ENCODE data around the gene ZBTB16. TPM values are rescaled to one million over a fixed set of nuclear protein-coding genes. Genes with fewer than 3 reads are reported as not detected.

Gene ZBTB16
- total and polyA plus RNA-seq, 2 of the 4 experiments (the other 2 are of a cell fraction) = not detected

GRCh38 chr11:114149689-114150407 is 90.3 kb downstream of the ZBTB16 start:
- no peak overlapping the region for H3K14ac ChIP-seq (replicated peaks; ENCODE audit: low read depth, low read length)
- ATAC-seq (ENCODE audit: low read depth) = no peak

More at GRCh38 chr11:114149689-114150407, 90.3 kb downstream of the ZBTB16 start:
- H3K4me3 ChIP-seq (ENCODE audit: insufficient read depth, low read depth, low read length) = no peak overlapping the region
- no peak overlapping the region for H3K23ac ChIP-seq (ENCODE audit: low read depth, low read length)
- intact Hi-C loops (cut with micrococcal nuclease) = no loop called here
- H2AK9ac ChIP-seq (replicated peaks; ENCODE audit: low read depth, low read length, poor library complexity) = no peak overlapping the region
- dilution Hi-C loops (cut with HindIII; ENCODE audit: low sequenced_read_pairs, unreplicated experiment) = no loop called here
- no peak for DNase-seq
- H2BK120ac ChIP-seq (ENCODE audit: low read depth, low read length) = no peak overlapping the region
- no peak overlapping the region for H3K9ac ChIP-seq (ENCODE audit: low read depth, low read length)
- no peak overlapping the region for H2BK20ac ChIP-seq (ENCODE audit: low read depth, low read length)
- H3K27ac ChIP-seq (ENCODE audit: insufficient read depth, low read length) = no peak overlapping the region
- no peak overlapping the region for H3K4me2 ChIP-seq (ENCODE audit: low read depth, low read length)
- no peak overlapping the region for H3K4ac ChIP-seq (ENCODE audit: low read depth, low read length)
- no peak overlapping the region for H3K18ac ChIP-seq (ENCODE audit: low read depth, low read length)
- H3K56ac ChIP-seq (ENCODE audit: extremely low read depth, insufficient read depth, low read length) = no peak overlapping the region
- H4K20me1 ChIP-seq (ENCODE audit: insufficient read depth, low read length) = no peaks in the 10 kb centered on the region
- H2BK5ac ChIP-seq (ENCODE audit: low read depth, low read length, poor library complexity, severe bottlenecking) = no peak overlapping the region
- H3K27me3 ChIP-seq (ENCODE audit: control insufficient read depth, insufficient read depth, low read length) = peaks cover 29% of the 10 kb centered on the region
- no peak overlapping the region for H2BK15ac ChIP-seq (ENCODE audit: low read depth, low read length)
- ChIA-PET POLR2A (ENCODE audit: unreplicated experiment) (interaction anchor here (0.6 kb wide), 1 partner anchor 754 kb away, joined by 3 read pairs; no protein-coding TSS in a partner anchor), CTCF (no interaction called here)
- H3K4me1 ChIP-seq (ENCODE audit: control insufficient read depth, insufficient read depth, low read length) = no peaks in the 10 kb centered on the region; the same call in 1 of the 2 replicates
- TF ChIP-seq RAD21 (IDR thresholded peaks at IDR 0.05; ENCODE audit: low read length) (no peak), CEBPB (IDR thresholded peaks at IDR 0.05; ENCODE audit: low read depth, low read length) (no peak), SMC3 (IDR thresholded peaks at IDR 0.05; ENCODE audit: low read depth, low read length) (no peak), RFX5 (IDR thresholded peaks at IDR 0.05; ENCODE audit: low read depth, low read length) (no peak), FOS (IDR thresholded peaks at IDR 0.05; ENCODE audit: low read depth, low read length) (no peak), RCOR1 (IDR thresholded peaks at IDR 0.05; ENCODE audit: insufficient replicate concordance, low read length) (no peak), NFE2L2 (IDR thresholded peaks at IDR 0.05; ENCODE audit: low read depth, low read length) (no peak), CHD1 (IDR thresholded peaks at IDR 0.05; ENCODE audit: low read depth, low read length) (no peak), POLR2A (IDR thresholded peaks at IDR 0.05; ENCODE audit: low read depth, low read length) (no peak), MAFK (IDR thresholded peaks at IDR 0.05; ENCODE audit: low read depth, low read length) (no peak), USF2 (IDR thresholded peaks at IDR 0.05; ENCODE audit: low read depth, low read length) (no peak), BHLHE40 (IDR thresholded peaks at IDR 0.05; ENCODE audit: low read depth, low read length) (no peak), MXI1 (IDR thresholded peaks at IDR 0.05; ENCODE audit: borderline replicate concordance, low read depth, low read length) (no peak)
- TF ChIP-seq, protein P1, sequence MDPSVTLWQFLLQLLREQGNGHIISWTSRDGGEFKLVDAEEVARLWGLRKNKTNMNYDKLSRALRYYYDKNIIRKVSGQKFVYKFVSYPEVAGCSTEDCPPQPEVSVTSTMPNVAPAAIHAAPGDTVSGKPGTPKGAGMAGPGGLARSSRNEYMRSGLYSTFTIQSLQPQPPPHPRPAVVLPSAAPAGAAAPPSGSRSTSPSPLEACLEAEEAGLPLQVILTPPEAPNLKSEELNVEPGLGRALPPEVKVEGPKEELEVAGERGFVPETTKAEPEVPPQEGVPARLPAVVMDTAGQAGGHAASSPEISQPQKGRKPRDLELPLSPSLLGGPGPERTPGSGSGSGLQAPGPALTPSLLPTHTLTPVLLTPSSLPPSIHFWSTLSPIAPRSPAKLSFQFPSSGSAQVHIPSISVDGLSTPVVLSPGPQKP (IDR thresholded peaks at IDR 0.05; ENCODE audit: borderline replicate concordance, low read depth, low read length) = no peak
- TF ChIP-seq, protein P2, sequence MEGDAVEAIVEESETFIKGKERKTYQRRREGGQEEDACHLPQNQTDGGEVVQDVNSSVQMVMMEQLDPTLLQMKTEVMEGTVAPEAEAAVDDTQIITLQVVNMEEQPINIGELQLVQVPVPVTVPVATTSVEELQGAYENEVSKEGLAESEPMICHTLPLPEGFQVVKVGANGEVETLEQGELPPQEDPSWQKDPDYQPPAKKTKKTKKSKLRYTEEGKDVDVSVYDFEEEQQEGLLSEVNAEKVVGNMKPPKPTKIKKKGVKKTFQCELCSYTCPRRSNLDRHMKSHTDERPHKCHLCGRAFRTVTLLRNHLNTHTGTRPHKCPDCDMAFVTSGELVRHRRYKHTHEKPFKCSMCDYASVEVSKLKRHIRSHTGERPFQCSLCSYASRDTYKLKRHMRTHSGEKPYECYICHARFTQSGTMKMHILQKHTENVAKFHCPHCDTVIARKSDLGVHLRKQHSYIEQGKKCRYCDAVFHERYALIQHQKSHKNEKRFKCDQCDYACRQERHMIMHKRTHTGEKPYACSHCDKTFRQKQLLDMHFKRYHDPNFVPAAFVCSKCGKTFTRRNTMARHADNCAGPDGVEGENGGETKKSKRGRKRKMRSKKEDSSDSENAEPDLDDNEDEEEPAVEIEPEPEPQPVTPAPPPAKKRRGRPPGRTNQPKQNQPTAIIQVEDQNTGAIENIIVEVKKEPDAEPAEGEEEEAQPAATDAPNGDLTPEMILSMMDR (conservative IDR thresholded peaks at IDR 0.05; ENCODE audit: low read depth, low read length) = no peak
- no TSS peak for BruUV-seq (replicated peaks)
- no peaks in the 10 kb centered on the region for H3K9me3 ChIP-seq (ENCODE audit: control insufficient read depth, insufficient read depth, low read length)
- H4K8ac ChIP-seq (ENCODE audit: low read depth in 2 of 2, low read length in 2 of 2) = no peak overlapping the region
- H3K9me1 ChIP-seq (ENCODE audit: insufficient read depth, low read length) = no peaks in the 10 kb centered on the region
- H3K79me1 ChIP-seq (ENCODE audit: low read depth in 1 of 2, low read length in 2 of 2) = no peaks in the 10 kb centered on the region
- H4K91ac ChIP-seq (ENCODE audit: insufficient read depth, low read depth, low read length) = no peak overlapping the region
- WGBS, 2 experiments (ENCODE audit: extremely low coverage in 2 of 2, insufficient read length in 1 of 2) = no CpG with 5 or more reads among the region's 3 CpGs
- in situ Hi-C loops (cut with MboI; ENCODE audit: low sequenced_read_pairs) = no loop called here
- no peak overlapping the region for H2AFZ ChIP-seq (replicated peaks; ENCODE audit: low read length, poor library complexity)
- H4K5ac ChIP-seq (ENCODE audit: low read depth, low read length) = no peak overlapping the region
- no peak overlapping the region for H2AK5ac ChIP-seq (ENCODE audit: low read depth, low read length)
- H3K36me3 ChIP-seq (ENCODE audit: control insufficient read depth, insufficient read depth, low read length) = no peaks in the 10 kb centered on the region

All from IMR-90 (cell line).